HG02678 (cell line): ENCODE measurements around the gene LRP6.

Source experiments
- ATAC-seq: cut with Tn5 transposase; IDR thresholded peaks from one replicate; pipeline ENCODE4 v1.9.1; 2021; ENCODE audit warnings: mild to moderate bottlenecking, moderate library complexity; ENCODE audit not compliant: unreplicated experiment

Gene LRP6

DNA sequence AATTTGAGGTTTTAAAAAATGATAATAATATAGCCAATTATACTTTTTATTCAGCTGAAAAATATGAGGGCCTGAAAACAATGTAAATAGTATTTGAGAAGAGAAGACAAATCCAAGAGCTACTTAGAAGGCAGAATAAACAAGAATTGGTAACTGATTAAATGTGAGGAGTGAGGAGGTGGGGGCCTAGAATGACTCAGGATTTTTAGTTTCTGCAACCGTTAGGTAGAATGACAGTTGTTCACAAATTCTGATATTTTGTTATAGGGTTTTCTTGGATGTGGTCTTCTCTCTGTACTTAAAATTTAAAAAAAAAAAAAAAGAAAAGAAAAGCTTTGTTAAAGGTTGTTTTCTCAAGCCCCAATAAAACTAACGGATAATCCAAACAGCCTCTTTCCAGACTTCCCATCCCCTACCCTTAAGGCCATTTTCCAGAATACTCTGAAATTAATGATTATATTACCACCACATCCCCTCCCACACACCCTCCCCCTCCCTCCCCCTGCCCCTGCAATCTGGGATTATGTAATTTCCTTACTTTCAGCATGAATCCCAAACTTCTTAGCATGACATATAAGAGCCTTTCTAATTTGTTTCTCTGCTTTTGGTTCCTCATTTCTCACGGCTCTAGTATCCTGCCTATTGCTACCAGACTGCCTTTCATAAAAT, 50.4 kb downstream of the LRP6 start:
- no peak for ATAC-seq

DNA sequence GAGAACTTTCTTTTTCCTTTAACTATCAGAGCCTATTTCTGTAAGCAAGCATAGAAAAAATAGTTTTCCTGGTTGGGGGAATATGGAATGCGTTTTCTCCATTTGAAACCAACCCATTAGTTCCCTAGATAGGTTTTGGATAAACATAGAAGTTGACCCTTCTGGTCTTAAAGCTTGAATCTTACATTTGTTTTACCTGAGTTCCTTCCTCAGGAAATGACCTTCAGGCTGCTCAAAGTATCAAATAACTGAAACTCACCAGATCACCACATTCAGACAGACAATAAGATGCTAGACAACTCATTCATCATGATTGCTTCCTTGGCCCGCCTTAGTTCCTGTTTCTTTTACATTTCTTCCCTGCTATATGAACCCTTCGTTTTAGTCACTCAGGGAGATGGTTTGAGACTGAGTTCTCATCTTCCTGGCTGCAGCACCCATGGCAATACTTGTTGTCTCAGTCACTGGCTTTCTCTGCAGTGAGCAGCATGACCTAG, 52.2 kb downstream of the LRP6 start:
- ATAC-seq = no peak

DNA sequence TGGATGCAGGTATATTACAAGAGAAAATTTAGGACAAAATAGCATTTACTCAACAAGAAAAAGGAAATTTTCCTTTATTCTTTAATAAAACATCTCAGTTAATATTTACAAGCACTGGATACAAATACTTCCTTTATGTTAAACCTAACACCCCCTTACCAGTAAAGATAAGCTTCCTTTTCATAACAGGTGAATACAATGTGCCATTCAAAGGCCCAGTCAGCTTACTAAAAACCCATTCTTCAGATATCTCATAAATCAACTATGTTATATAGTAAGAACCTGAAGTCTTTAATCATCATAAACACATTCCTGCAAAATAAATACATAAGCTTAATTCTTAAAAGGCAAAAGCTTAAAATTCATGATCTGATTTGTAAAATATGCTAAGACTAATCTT, 52.6 kb downstream of the LRP6 start:
- no peak for ATAC-seq

DNA sequence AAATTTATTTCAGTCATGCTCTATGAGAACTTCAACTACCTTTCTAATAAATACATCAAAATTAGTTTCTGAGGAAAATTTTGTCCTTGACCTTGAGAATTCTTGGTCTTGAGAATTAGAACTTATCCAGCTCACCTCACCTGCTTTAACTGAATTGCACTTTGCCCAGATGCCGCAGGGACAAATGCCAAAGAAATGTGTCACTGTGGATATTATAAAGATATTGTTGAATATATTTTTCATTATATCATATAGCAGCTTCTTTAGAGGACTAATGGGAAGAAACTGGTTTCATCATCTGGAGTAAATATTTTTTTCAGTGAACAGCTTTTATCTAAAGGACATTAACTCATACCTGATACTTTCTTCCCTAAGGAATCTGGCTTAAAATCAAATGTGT, 54.1 kb downstream of the LRP6 start:
- ATAC-seq = no peak

DNA sequence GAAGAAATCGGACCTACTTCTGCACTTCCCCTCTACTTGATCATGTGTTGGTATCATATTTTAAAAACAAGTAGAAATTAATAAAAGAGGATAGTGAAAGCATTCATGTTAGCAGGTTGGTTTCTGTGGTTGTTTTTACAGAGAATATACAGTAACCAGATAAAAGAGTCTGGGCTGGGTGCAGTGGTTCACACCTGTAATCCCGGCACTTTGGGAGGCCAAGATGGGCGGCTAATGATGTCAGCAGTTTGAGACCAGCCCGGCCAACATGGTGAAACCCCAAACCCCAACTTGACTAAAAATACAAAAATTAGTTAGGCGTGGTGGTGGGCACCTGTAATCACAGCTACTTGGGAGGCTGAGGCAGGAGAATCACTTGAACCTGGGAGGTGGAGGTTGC, 55.9 kb downstream of the LRP6 start:
- ATAC-seq = no peak

DNA sequence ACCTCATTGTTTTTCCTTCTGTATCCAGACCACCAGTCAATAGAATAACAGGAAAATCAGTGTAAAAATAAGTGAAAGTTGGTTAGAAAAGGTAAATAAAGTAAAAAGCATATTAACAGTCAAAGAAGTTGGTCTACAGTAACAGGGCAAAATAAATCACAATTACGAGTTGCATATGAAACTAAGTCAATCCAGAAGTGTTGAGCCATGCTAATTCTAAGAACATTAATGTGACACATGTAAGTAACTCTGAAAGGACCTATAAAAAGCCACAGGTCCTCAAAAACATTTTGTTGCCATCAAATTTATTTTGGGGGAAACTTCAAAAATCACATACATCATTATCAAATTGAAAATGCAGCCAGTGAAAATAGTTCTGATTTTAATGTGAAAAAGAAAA, 56.4 kb downstream of the LRP6 start:
- no peak for ATAC-seq

DNA sequence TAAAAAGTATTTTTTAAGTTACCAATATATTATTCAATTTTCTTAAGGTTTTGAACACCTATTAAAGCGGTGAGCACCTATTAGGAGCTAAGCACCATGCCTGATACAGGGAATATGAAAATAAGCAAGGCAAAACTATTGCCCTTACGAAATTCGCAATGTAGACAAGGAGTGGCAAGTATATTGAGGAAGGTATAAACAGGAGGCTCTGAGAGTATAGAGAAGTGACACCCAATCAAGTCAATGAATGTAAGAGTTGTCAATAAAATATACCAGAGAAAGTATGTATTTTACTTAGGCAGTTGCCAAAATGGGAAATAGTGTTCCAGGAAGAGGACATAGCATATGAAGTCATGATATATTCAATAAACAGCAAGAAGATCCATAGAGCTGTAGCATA, 57.2 kb downstream of the LRP6 start:
- ATAC-seq = no peak

DNA sequence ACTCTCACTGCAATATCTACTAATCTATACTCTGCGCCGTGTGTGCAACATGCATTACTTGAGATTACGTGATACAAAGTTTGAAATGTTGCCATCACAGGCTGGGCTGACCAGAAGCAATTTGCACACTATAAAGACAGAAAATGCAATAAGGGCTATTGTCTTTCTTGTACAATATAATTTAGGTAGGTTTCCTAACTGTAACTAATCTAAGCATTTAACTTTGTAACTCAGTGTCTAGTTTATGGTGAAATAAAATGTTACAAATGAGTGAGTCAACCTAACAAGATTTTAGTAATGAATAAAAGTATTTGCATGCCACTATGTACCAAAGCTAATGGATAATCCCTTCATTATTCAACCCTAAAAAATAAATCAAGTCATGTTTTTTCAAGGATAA, 57.8 kb downstream of the LRP6 start:
- no peak for ATAC-seq

DNA sequence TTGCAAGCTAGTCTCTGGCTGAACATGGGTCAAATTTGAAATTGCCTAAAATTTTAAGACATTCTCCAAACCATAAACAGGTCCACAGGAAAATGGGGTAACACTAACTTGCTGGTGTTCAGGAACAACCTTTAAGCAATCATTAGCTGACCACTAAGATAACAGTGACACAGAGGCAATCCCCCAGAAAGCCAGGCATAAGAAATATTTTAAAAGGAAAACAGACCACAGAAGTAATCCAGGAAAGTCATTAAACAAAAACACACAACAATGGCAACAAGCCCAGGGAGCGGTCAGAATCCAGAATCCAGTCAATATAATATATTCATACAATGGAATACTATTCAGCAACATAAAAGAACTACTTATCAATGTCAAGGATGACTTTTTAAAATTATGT, 59.1 kb downstream of the LRP6 start:
- no peak for ATAC-seq

DNA sequence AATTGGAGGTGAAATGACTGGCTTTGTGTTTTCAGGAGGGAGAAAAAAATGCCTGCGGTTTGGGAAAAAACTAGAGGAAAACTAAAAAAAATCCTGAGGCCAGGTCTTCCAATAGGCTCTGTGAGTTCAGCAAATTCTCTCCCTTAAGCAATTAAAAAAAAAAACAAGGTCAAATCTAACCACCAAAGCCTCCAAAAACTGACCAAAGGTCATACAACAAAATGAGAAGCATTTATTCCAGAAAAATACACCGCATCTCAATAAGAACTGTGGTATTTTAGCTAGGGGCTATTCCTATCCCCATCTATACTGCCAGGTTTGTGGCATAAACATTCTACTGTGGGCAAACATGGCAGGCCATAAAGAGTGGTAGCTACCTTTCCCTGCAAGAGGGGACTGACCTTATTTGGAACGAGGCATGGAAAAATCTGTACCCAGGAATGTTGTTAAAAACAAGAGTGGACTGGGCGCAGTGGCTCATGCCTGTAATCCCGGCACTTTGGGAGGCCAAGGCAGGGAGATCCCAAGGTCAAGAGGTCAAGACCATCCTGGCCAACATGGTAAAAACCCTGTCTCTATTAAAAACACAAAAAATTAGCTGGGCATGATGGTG, 60.0 kb downstream of the LRP6 start:
- no peak for ATAC-seq

DNA sequence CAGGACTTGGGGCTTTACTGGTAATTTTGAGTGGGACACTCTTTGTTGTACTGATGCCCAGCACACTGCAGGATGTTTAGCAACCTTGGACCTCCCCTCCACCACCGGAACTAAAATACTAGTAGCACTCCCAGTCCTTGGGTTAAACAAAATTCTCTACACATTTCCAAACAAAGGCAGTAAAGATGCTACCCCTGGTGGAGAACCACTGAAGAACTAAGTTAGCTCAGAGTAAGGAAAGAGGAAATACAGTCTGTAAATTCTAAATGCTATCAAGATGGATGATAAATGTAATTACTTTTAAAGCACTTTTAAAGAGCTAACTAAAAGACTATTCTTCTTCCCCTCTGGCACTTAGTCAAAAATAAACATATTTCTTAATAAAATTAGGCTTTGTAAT, 64.1 kb downstream of the LRP6 start:
- no peak for ATAC-seq

DNA sequence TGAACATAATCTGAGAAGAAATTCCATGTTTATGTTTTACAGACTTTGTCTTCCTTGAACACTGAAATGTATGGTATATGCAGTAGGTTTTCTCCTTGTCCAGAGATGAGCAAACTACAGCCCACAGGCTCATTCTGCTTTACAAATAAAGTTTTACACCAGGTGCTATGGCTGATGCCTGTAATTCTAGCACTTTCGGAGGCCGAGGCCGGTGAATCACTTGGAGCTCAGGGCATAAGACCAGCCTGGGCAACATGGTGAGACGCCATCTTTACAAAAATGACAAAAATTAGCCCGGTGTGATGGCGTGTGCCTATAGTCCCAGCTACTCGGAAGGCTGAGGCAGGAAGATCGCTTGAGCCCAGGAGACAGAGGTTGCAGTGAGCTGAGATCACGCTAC, 64.7 kb downstream of the LRP6 start:
- ATAC-seq = no peak

DNA sequence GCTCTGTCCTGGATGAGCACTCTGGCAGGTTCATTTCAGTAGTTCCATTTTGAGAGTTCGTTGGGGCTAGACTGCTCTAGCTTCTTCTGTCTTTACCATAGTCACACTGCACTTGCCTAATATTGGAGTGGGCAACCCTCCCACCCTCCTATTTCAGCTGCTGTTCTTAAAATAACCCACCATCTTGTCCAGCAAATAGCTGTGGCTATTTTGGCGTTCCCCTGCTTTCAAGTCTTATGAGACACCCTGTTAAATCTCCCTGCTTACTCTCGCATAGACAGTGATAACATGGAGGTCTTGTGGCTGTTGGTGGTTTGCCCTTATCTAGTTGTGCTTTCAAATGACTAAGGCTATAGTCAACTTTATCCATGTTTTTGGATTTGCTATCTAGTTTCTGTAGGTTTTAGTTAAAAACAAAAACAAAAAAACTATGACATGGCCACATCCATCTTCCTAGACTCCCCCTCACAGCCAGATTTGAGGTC, 65.5 kb downstream of the LRP6 start:
- no peak for ATAC-seq

DNA sequence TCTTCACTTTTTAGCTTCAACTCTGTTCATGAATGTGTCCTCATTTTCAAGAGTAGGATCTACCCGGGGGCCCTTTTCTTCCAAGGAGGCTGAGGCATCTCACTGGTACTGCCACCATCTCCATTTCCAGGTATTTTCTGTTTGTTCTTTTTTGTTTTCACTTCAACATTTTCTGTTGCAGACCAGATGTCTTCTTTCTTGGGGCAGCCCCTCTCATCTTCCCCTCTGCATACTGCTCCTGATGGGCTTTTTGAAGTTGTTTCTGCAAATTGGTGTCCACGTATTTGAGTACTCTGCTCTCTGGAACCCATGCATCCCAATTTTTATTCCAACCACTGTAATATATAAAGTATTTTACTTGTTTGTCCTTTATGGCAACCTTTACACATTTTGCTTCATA, 66.5 kb downstream of the LRP6 start:
- ATAC-seq = no peak

DNA sequence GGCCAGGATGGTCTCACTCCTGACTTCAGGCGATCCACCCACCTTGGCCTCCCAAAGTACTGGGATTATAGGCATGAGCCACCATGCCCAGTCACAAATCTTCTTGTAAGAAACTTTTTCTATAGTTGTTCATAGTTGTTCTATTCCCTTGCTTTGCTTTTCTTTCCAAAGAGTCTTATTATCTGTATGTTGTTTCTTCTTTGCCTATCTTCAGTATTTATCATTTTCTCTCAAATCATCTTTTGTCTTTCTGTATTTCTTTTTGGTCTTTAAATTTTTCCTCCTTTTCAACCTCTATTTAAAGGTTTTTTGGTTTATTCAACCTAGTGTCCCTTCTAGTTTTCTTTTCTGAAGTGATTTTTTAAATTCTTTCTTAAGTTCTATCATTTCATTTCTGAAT, 68.7 kb downstream of the LRP6 start:
- ATAC-seq = no peak

DNA sequence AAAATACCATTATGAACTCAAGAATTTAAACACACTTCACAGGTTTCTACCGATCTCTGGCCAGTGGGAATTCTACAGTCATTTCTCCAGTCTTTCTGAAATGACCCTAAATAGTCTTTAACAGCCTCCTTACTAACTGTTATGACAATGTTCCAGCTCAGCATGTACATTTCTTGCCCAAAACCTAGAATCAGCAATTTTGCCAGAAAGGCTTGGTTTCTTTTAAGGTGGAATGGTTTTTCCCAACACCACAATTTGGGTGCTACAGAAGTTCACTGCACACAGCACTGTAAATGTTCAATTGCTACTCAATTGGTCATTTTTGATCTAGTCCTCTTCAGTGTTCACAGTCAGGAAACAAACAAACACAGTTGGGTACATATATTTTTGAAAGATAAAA, 69.7 kb downstream of the LRP6 start:
- ATAC-seq = no peak

DNA sequence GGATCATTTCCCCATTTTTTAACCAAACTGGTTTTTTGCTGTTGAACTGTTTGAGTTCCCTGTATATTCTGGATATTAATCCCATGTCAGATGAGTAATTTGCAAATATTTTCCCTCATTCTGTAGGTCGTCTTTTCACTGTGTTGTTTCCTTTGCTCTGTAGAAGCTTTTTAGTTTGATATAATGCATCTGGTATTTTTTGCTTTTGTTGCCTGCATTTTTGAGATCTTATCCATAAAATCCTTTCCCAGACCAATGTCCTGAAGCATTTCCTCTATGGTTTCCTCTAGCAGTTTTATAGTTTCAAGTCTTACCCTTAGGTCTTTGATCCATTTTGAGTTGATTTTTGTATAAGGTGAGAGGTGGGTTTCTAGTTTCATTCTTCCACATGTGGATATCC, 71.3 kb downstream of the LRP6 start:
- ATAC-seq = no peak

DNA sequence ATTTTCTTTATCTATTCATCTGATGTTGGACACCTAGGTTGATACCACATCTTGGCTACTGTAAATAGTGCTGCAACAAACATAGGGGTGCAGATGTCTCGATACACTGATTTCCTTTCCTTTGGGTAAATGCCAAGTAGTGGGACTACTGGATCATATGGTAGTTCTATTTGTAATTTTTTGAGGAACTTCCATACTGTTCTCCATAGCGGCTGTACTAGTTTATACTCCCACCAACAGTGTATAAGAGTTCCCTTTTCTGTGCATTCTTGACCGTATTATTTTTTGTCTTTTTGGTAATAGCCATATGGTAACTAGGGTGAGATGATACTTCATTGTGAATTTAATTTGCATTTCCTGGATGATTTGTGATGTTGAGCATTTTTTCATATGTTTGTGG, 71.8 kb downstream of the LRP6 start:
- ATAC-seq = no peak

DNA sequence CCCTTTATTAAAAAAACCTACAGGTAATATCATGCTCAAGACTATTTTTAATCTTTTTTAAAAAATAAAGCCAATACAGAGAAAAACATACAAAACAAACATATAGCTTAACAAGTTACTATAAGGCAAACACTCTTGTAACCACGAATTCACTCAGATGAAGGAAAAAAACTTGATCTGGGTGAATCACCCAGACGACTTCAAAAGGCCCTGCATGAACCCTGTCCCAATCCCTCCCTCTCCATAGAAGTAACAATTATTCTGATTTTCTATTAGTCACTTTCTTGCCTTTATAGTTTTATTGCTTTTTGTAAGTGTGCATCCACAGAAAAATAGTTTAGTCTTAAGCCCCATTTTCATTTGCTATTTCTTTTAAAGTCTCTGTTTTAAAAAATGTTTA, 72.6 kb downstream of the LRP6 start:
- no peak for ATAC-seq

DNA sequence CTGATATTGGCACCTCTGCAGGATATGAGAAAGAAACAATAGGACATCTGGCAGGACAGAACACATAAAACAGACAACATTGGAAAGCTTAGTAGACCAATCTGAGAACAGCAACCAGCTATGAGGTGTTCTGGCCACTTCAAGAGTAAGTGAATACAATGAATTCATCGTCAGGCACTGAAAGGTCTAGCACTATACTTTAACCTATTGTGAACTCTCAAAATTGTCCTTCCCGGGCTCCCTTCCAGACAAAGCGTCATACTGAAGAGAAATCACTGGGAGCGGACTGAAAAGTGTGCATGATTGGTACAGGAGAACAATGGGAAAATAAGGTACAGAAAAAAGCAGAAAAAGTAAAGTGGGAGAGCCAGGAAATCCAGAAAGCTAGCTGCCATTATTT, 75.8 kb downstream of the LRP6 start:
- no peak for ATAC-seq

DNA sequence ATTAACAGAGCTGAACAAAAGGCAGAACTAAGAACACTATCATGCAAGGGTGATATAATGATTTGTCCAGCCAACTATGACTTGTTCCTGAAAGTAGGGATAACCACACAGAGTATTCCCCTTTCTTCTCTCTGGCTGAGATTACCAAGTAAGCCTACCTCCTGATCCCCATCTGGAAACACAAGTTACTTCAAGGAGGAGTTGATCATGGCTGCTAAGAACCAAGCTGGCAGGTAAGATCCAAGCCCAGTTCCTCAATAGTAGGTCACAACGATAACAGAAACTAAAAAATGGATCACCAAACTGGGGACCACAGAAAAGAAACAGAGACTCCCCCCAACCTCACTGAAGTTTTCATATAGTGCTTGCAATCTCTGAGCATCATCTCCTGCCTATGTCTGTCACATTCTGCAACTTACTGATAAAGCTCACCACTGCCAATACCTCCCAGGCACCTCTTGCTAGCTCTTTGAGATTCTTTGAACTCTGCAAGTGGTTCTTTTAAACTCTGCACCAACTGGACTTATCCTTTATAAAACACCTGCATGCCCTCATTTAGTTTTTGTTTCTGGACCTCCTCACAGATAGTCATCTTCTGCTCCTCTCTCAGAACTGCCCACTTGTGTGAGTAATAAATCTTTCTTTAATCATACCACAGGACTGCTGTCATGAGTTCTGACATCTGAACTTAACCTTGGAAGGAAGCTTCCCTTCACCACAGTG, 76.6 kb downstream of the LRP6 start:
- ATAC-seq = no peak

DNA sequence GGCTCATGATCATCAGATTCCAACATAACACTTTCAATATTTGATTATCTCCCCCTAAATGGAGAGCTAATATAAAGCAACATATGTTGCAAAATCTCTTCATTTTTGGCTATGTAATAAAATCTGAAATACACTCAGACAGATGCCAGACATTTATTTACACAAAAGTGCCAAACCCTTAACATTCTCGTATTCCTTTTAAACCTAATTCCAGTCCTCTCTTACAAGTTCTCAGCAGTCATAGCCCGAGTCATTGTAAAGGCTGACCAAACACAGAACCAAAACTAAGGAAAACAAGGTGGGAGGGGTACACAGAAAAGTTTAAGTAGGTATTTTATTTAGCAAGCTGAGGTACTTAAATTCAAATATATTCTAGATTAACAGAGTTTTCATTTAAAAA, 81.4 kb downstream of the LRP6 start:
- no peak for ATAC-seq
